Measurements from ENCODE around the gene VPS72. TPM values are rescaled to one million over a fixed set of nuclear protein-coding genes. Genes with fewer than 3 reads are reported as not detected.

VPS72 gene
- total and polyA plus RNA-seq, 9 of the 15 experiments (the other 6 are each of a cell fraction or from before 2014, with no cell fraction given): 7.2 to 131 (median 75.7) TPM

GRCh38 chr1:151197863-151198253 lies 7.9 kb upstream of the VPS72 start (continued):
- TF ChIP-seq HDAC3 (IDR thresholded peaks at IDR 0.05; ENCODE audit: borderline replicate concordance, partially characterized antibody): peak; percentile 8
- TF ChIP-seq E4F1 (CRISPR knock-in tag; IDR thresholded peaks at IDR 0.05; ENCODE audit: borderline replicate concordance): no peak
- TF ChIP-seq SIX5 (IDR thresholded peaks at IDR 0.05; ENCODE audit: borderline replicate concordance in 1 of 2, insufficient read depth in 1 of 2, low read depth in 1 of 2, low read length in 2 of 2): no peak
- no peak for TF ChIP-seq HMGN3 (IDR thresholded peaks at IDR 0.05; ENCODE audit: borderline replicate concordance, extremely low read depth, insufficient read length, low read depth, low read length)
- peak; percentile 31 for TF ChIP-seq ZBTB40 (IDR thresholded peaks at IDR 0.05)
- TF ChIP-seq ZBTB40 (CRISPR knock-in tag; IDR thresholded peaks at IDR 0.05): no peak
- peak in 1 of 2 experiments; percentile 25; a peak in 2 of 4 replicates for TF ChIP-seq FOXK2 (conservative IDR thresholded peaks at IDR 0.05 in 1 of 2, IDR thresholded peaks at IDR 0.05 in 1 of 2; ENCODE audit: low read depth in 2 of 2)
- no peak for TF ChIP-seq PRPF4 (IDR thresholded peaks at IDR 0.05; ENCODE audit: insufficient read depth, low read depth, low read length, poor library complexity, severe bottlenecking)
- TF ChIP-seq SAFB2 (IDR thresholded peaks at IDR 0.05; ENCODE audit: borderline replicate concordance, low read depth, low read length, severe bottlenecking): no peak
- peak in 1 of 2 experiments; percentile 2; a peak in 1 of 3 replicates for TF ChIP-seq CBX3 (IDR thresholded peaks at IDR 0.05; ENCODE audit: borderline replicate concordance in 1 of 2, low read length in 2 of 2)
- no peak for TF ChIP-seq KAT7 (CRISPR knock-in tag; IDR thresholded peaks at IDR 0.05; ENCODE audit: borderline replicate concordance)
- no peak for TF ChIP-seq ZNF785 (CRISPR knock-in tag; IDR thresholded peaks at IDR 0.05)
- no peak for TF ChIP-seq KLF10 (CRISPR knock-in tag; IDR thresholded peaks at IDR 0.05)
- no peak for TF ChIP-seq NCOA4 (IDR thresholded peaks at IDR 0.05; ENCODE audit: partially characterized antibody)
- TF ChIP-seq FOXO4 (CRISPR knock-in tag; IDR thresholded peaks at IDR 0.05): no peak

Data from K562 (cell line).